Peyer's patch (tissue), 4 donors: ENCODE results near the gene FCN1. TPM values are rescaled to one million over a fixed set of nuclear protein-coding genes. Genes with fewer than 3 reads are reported as not detected.

Source experiments
- DNase-seq, 3 donors: peaks; one replicate each; pipeline ENCODE4 v3.0.0-alpha.2; 2017 to 2019
- H3K27ac ChIP-seq, 4 donors: fragments of 200-600 bp; sonication (generic); one replicate each; pipeline ENCODE4 v1.5.1; 2016 to 2019
- H3K27me3 ChIP-seq, 2 donors: fragments of 200-600 bp; sonication (generic); one replicate each; pipeline ENCODE4 v1.5.1; 2019
- H3K36me3 ChIP-seq, 3 donors: fragments of 200-600 bp; sonication (generic); one replicate each; pipeline ENCODE4 v1.5.1; 2016 to 2019
- H3K4me1 ChIP-seq, 4 donors: fragments of 200-600 bp; sonication (generic); one replicate each; pipeline ENCODE4 v1.5.1; 2016 to 2019
- H3K4me3 ChIP-seq, 4 donors: fragments of 200-600 bp; sonication (generic); 1 replicate in 3 of 4; 2 replicates in 1 of 4; pipeline ENCODE4 v1.5.1; 2016 to 2019; ENCODE audit warnings: mild to moderate bottlenecking in 1 of 4
- H3K9me3 ChIP-seq, 4 donors: fragments of 200-600 bp; sonication (generic); one replicate each; pipeline ENCODE4 v1.5.1; 2016 to 2019; ENCODE audit warnings: mild to moderate bottlenecking in 1 of 4
- CTCF ChIP-seq, 6 experiments: fragments of 450-650 bp in 4 of 6; fragments of 200-600 bp in 2 of 6; sonication (generic) in 1 of 6; IDR thresholded peaks; one replicate each; pipeline ENCODE4 v1.5.1; 2017 to 2019; ENCODE audit warnings: antibody characterized with exemption in 6 of 6, mild to moderate bottlenecking in 3 of 6, moderate library complexity in 1 of 6
- POLR2A ChIP-seq, 2 donors: fragments of 450-650 bp; IDR thresholded peaks; one replicate each; pipeline ENCODE4 v1.5.1; 2017; ENCODE audit warnings: antibody characterized with exemption in 2 of 2, mild to moderate bottlenecking in 2 of 2, moderate library complexity in 2 of 2
- total RNA-seq, 4 donors: library from RNA; depleted of rRNA; stranded (reverse); fragments of >200 nt; gene quantifications; one replicate each; pipeline ENCODE4 v1.1.0, GENCODE V29; 2016

FCN1 gene
- total RNA-seq, 4 donors from 2014 or later = 2.5 TPM; not detected in 3

- no peak for TF ChIP-seq CTCF (IDR thresholded peaks at IDR 0.05)
- no peak for TF ChIP-seq POLR2A (IDR thresholded peaks at IDR 0.05)
- DNase-seq = peak in 1 of 3 donors; percentile 22
- Histone ChIP-seq H3K9me3 (no peaks in the 10 kb centered on the region), H3K4me3 (no peak overlapping the region), H3K27ac (no peak overlapping the region), H3K4me1 (no peaks in the 10 kb centered on the region), H3K27me3 (no peaks in the 10 kb centered on the region), H3K36me3 (no peaks in the 10 kb centered on the region)
Observed at GRCh38 chr9:134908524-134909309, 9.0 kb downstream of the FCN1 start.

- Histone ChIP-seq H3K9me3 (no peaks in the 10 kb centered on the region), H3K4me1 (no peaks in the 10 kb centered on the region), H3K36me3 (no peaks in the 10 kb centered on the region), H3K4me3 (no peak overlapping the region), H3K27me3 (no peaks in the 10 kb centered on the region), H3K27ac (no peak overlapping the region)
- TF ChIP-seq POLR2A (IDR thresholded peaks at IDR 0.05) (no peak), CTCF (IDR thresholded peaks at IDR 0.05) (no peak)
- DNase-seq = no peak
Observed at GRCh38 chr9:134902936-134903335, 14.8 kb downstream of the FCN1 start.

- Histone ChIP-seq H3K9me3 (no peaks in the 10 kb centered on the region), H3K27ac (no peak overlapping the region), H3K4me1 (no peaks in the 10 kb centered on the region), H3K27me3 (no peaks in the 10 kb centered on the region), H3K4me3 (no peak overlapping the region), H3K36me3 (no peaks in the 10 kb centered on the region)
- DNase-seq = no peak
- TF ChIP-seq CTCF (IDR thresholded peaks at IDR 0.05) (no peak), POLR2A (IDR thresholded peaks at IDR 0.05) (no peak)
Observed at GRCh38 chr9:134899818-134900217, 17.9 kb downstream of the FCN1 start.

- no peak overlapping the region for H3K4me3 ChIP-seq
- TF ChIP-seq CTCF (IDR thresholded peaks at IDR 0.05) = no peak
- TF ChIP-seq POLR2A (IDR thresholded peaks at IDR 0.05) = no peak
- H3K4me1 ChIP-seq = no peaks in the 10 kb centered on the region
- DNase-seq = no peak
- no peaks in the 10 kb centered on the region for H3K9me3 ChIP-seq
- H3K27me3 ChIP-seq = no peaks in the 10 kb centered on the region
- no peak overlapping the region for H3K27ac ChIP-seq
- H3K36me3 ChIP-seq = no peaks in the 10 kb centered on the region
Observed at GRCh38 chr9:134899168-134899567, 18.5 kb downstream of the FCN1 start.

- TF ChIP-seq POLR2A (IDR thresholded peaks at IDR 0.05) (no peak), CTCF (IDR thresholded peaks at IDR 0.05) (no peak)
- H3K4me1 ChIP-seq = no peaks in the 10 kb centered on the region
- H3K9me3 ChIP-seq = no peaks in the 10 kb centered on the region
- DNase-seq = peak in 1 of 3 donors; percentile 4
- no peaks in the 10 kb centered on the region for H3K27me3 ChIP-seq
- H3K4me3 ChIP-seq = no peak overlapping the region
- H3K36me3 ChIP-seq = no peaks in the 10 kb centered on the region
- no peak overlapping the region for H3K27ac ChIP-seq
Observed at GRCh38 chr9:134898319-134898718, 19.4 kb downstream of the FCN1 start.
